Small intestine (tissue), 16 donors: ENCODE data around the gene BPIFB2. TPM values are rescaled to one million over a fixed set of nuclear protein-coding genes. Genes with fewer than 3 reads are reported as not detected.
"Not testable (repeated sequence)": the region's sequence is repeated elsewhere in the genome, so short reads cannot be mapped to it uniquely, and the experiment has no call there.

Experiments used
- DNase-seq, 2 donors: peaks; one replicate each; pipeline versions ENCODE4 v3.0.0 to v3.0.0-alpha.2; 2013
- FAIRE-seq: peaks from 2 replicates; lab custom pipeline; 2012; peaks lifted over from hg19 to GRCh38; lab: Jason Lieb, UNC
- H3K27ac ChIP-seq, 3 donors: one replicate each; pipeline ENCODE4 v1.5.1; 2013; ENCODE audit warnings: low read length in 2 of 3, mild to moderate bottlenecking in 2 of 3, control low read depth in 1 of 3, inconsistent platforms in 1 of 3, low read depth in 1 of 3, moderate library complexity in 1 of 3
- H3K27me3 ChIP-seq, 3 donors: one replicate each; pipeline ENCODE4 v1.6.1; 2013; ENCODE audit warnings: low read length in 3 of 3, inconsistent platforms in 1 of 3; ENCODE audit not compliant: control insufficient read depth in 3 of 3, insufficient read depth in 3 of 3
- H3K36me3 ChIP-seq, 3 donors: one replicate each; pipeline ENCODE4 v1.6.1; 2013; ENCODE audit warnings: low read length in 3 of 3, inconsistent platforms in 1 of 3, low read depth in 1 of 3, mild to moderate bottlenecking in 1 of 3, moderate library complexity in 1 of 3; ENCODE audit not compliant: control insufficient read depth in 3 of 3, insufficient read depth in 2 of 3
- H3K4me1 ChIP-seq, 3 donors: one replicate each; pipeline ENCODE4 v1.6.1; 2013; ENCODE audit warnings: low read length in 2 of 3, inconsistent platforms in 1 of 3, low read depth in 1 of 3, mild to moderate bottlenecking in 1 of 3, moderate library complexity in 1 of 3; ENCODE audit not compliant: control insufficient read depth in 3 of 3, insufficient read depth in 2 of 3
- H3K4me3 ChIP-seq, 3 donors: one replicate each; pipeline ENCODE4 v1.5.1; 2013; ENCODE audit warnings: low read length in 3 of 3, control low read depth in 1 of 3, inconsistent platforms in 1 of 3, low read depth in 1 of 3, mild to moderate bottlenecking in 1 of 3, moderate library complexity in 1 of 3
- H3K9me3 ChIP-seq, 2 donors: one replicate each; pipeline ENCODE4 v1.6.1; 2013; ENCODE audit warnings: low read depth in 1 of 2, low read length in 1 of 2; ENCODE audit not compliant: control insufficient read depth in 2 of 2, insufficient read depth in 1 of 2
- WGBS, 3 donors: extraction: QIAGEN DNeasy Blood & Tissue Kit; methylation state at CpG; one replicate each; pipeline ENCODE4 v1.1.7; 2013; 5-methylcytosine and 5-hydroxymethylcytosine counted together
- long read RNA-seq, 10 donors: transcript quantifications; one replicate each; lab custom pipeline, GENCODE V29; 2026
- polyA plus RNA-seq, 4 donors: library from polyadenylated mRNA; stranded (reverse) in 3 of 4; unstranded in 1 of 4; fragments of 200-250 nt in 3 of 4; fragments of 120-200 nt in 1 of 4; gene quantifications; one replicate each; pipeline versions ENCODE4 v1.2.1 to v1.2.3, GENCODE V29; 2013
- donor health status: healthy with polysubstance abuse.
- donor health status: control.
- donor health status: control.
- donor health status: Bipolar disorder and iron deficiency.
- donor health status: healthy.

BPIFB2 gene, protein sequence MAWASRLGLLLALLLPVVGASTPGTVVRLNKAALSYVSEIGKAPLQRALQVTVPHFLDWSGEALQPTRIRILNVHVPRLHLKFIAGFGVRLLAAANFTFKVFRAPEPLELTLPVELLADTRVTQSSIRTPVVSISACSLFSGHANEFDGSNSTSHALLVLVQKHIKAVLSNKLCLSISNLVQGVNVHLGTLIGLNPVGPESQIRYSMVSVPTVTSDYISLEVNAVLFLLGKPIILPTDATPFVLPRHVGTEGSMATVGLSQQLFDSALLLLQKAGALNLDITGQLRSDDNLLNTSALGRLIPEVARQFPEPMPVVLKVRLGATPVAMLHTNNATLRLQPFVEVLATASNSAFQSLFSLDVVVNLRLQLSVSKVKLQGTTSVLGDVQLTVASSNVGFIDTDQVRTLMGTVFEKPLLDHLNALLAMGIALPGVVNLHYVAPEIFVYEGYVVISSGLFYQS
- polyA plus RNA-seq: not detected
- long read RNA-seq, donor 1: 0 reads
- long read RNA-seq, donor 2: 0 reads
- long read RNA-seq, donor 3: 0 reads
- long read RNA-seq, donor 4: 0 reads
- long read RNA-seq, donor 5: 0 reads
- long read RNA-seq, donor 6: 0 reads
- long read RNA-seq, donor 7: 0 reads
- long read RNA-seq, donor 8: 0 reads
- long read RNA-seq, donor 9: 0 reads
- long read RNA-seq, donor 10: 0 reads

DNA sequence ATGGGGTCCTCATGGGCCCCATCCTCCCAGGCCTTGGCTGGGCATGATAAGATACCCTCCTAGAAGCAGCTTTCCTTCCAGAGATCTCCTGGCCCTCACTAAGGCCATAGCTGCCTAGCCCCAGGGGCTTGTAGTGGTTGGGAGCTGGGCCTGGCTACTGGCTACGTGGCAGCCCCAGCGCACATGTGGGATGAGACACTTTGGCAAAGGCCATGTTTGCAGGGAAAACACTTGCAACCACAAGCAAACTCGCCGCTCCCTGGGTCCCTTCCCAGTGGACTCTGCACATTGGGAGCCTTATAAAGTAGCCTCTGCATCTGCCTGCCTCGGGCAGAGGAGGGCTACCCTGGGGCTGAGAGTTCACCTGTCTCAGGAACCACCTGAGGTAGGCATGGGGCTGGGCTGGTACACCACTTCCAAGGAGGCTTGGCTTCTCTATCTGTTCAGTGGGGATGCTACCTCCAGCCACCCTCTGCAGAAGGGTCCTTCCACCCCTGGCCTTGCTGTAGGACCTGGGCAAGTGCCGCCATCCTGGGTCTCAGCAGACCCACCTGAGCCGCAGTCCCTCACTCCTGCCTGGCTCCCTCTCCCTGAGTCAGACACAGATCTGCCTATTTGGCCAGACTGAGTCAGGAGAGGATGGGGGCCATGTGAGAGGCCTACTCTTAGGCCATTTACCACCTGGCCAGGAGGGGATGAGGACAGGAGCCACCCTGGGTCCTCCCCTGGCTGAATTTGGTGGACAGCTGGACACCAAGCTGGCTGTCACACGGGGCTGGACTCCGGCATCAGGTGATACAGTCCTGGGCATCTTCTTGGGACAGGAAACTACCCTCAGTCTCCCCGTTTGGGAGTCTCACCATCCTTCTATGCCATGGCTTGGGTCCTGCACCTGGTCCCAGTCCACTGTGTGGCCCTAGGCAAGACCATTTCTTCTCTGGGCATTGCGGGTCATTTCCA lies at the start of gene BPIFB2:
BPIFB2 (plus strand) TSS at position 329 of the 960 bp plus-strand sequence. CDS start 871 bp downstream, outside the sequence.
- no peaks in the 10 kb centered on the region for H3K36me3 ChIP-seq
- no peak for FAIRE-seq
- H3K27ac ChIP-seq: no peak within 1 kb of the TSS
- H3K4me3 ChIP-seq: no peak within 1 kb of the TSS
- DNase-seq: no peak
- no peaks in the 10 kb centered on the region for H3K4me1 ChIP-seq
- H3K27me3 ChIP-seq: peaks cover 0 to 3% (median 0%) of the 10 kb centered on the region in 3 donors
- WGBS, 3 donors: 76 to 84% (median 79%) methylated on average over 11 of the region's 11 CpGs
- H3K9me3 ChIP-seq: peaks cover 0 to 4% of the 10 kb centered on the region in 2 donors

DNA sequence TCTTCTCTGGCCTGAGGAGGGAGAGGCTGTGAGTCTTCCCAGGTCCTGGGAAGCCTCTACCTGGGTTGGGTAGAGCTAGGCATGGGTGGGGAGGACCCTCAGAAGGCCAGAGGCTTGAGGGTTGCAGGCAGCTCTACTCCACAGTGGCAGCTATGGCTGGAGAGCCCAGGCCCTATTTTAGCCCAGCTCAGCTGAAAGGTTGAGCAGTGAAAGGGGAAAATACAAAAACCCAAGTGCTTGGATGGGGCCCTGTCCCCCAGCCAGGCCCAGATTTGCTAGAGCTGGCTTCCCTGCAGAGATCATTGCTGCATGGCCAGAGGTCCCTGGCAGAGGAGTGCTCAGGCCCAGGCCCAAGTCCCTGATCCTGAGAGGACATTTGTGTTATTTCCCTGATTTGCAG lies 48.9 kb upstream of the BPIFB2 start:
- peaks cover 0 to 10% of the 10 kb centered on the region in 2 donors for H3K9me3 ChIP-seq
- DNase-seq: no peak
- no peak for FAIRE-seq
- no peak overlapping the region for H3K27ac ChIP-seq
- no peak overlapping the region for H3K4me3 ChIP-seq
- no peaks in the 10 kb centered on the region for H3K36me3 ChIP-seq
- H3K27me3 ChIP-seq: peaks cover 0 to 3% (median 2%) of the 10 kb centered on the region in 3 donors
- no peaks in the 10 kb centered on the region for H3K4me1 ChIP-seq

DNA sequence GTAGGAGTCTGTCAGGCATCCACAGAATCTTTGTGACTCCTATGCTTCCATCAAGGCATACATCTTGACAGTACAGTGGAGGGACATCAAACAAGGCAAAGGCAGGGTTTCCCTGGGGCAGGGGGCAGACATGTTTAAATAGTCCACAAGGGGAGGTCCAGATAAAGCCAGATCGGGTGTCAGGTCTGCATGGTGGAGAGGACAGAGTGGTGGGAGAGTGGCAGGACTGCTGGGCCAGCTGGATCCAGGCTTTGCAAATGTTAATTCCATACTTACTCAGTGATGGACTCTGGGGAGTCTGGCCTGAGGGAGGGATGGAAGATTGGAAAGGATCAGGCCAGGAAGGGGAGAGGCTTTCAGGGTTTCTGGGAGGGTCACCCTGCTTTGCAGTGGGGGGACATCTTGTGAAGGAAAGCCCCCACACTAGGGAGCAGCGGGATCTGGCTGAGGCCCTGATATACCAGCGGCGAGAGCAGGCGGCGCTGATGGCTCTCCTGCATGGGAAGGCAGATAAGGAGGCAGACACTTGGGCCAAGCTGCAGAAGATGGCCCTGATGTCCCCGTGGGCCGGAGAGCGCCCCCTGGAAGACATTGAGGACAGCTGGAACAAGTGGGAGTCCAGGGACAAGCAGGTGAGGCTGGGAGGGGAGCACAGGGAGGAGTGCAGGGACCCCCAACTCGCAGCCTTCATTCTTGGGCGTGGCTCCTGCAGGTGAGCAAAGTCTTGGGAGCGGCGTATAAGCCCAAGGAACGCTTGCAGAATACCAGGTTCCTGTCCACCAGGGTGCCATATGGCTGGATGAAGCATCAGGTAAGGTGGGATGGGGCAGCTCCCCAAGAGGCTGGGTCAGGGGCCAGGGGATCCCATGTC lies 47.9 kb upstream of the BPIFB2 start:
- Histone ChIP-seq H3K36me3 (no peaks in the 10 kb centered on the region), H3K4me1 (no peaks in the 10 kb centered on the region), H3K4me3 (no peak overlapping the region), H3K9me3 (peaks cover 0 to 10% of the 10 kb centered on the region in 2 donors), H3K27ac (no peak overlapping the region), H3K27me3 (peaks cover 0 to 3% (median 2%) of the 10 kb centered on the region in 3 donors)
- DNase-seq (no peak), FAIRE-seq (no peak)
- WGBS, 3 donors: 74 to 84% (median 80%) methylated on average over 14 of the region's 14 CpGs

DNA sequence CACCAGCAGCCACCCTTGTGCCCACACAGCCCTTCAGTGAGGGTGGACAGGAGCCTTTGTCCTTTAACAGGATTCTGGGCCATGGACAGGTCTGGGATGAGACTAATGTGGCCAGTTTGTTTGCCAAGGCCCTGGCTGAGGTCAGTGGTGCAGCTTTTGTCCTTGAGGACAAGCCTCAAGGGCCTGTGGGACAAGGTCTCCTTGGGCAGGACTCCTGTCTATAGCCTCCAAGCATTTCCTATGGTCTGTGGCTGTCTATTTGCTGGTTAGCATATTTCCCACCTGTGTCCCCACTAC lies 47.3 kb upstream of the BPIFB2 start:
- DNase-seq: no peak
- Histone ChIP-seq H3K9me3 (peaks cover 0 to 7% of the 10 kb centered on the region in 2 donors), H3K4me3 (no peak overlapping the region), H3K4me1 (no peaks in the 10 kb centered on the region), H3K27me3 (peaks cover 0 to 3% (median under 1%) of the 10 kb centered on the region in 3 donors), H3K27ac (no peak overlapping the region), H3K36me3 (no peaks in the 10 kb centered on the region)
- FAIRE-seq: no peak

DNA sequence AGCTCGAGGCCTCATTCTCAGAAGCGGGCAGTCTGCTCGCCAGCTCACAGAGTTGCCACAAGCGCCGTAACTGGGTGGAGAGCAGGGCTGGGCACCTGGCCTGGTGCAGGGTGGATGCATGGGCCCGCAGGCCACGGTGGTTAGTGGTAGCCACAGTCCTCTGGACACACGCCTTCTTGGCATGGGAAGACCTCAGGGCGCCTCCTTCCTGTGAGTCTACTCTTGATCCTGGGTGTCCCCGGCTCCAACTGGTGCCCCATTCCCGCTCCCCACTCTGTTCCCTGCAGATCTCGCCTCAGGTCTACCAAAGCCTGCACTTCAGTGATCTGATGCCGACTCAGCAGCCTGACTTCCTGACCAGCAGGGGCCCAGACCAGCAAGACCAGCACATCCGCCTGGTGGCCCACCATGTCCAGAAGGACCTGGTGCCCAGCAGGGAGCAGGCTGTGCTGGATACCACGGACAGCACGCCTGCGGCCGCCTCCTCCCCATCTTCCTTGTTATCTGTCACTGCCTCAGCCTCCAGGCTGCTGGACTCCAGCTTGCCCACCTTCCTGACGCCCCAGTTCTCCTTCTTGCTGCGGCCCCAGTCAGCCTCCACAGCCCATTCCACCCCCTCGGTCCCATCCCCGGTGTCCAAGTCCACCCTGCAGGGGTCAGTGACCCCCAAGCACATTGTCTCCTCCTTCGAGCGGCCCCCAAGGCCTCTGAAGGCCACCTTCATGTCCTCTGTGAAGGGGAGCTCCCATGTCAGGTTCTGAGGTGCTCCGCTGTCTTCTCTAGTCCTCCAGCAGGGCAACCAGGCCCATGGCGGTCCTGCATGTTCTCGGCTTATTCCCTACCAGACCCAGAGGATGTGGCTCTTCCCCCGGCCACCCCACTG lies 46.4 kb upstream of the BPIFB2 start:
- DNase-seq (no peak), FAIRE-seq (no peak)
- Histone ChIP-seq H3K4me1 (no peaks in the 10 kb centered on the region), H3K9me3 (peaks cover 0 to 4% of the 10 kb centered on the region in 2 donors), H3K36me3 (no peaks in the 10 kb centered on the region), H3K27ac (no peak overlapping the region), H3K4me3 (no peak overlapping the region), H3K27me3 (peaks cover 0 to 3% (median 0%) of the 10 kb centered on the region in 3 donors)
- 79 to 87% (median 82%) methylated on average over 26 to 28 of the region's 28 CpGs for WGBS, 3 donors

DNA sequence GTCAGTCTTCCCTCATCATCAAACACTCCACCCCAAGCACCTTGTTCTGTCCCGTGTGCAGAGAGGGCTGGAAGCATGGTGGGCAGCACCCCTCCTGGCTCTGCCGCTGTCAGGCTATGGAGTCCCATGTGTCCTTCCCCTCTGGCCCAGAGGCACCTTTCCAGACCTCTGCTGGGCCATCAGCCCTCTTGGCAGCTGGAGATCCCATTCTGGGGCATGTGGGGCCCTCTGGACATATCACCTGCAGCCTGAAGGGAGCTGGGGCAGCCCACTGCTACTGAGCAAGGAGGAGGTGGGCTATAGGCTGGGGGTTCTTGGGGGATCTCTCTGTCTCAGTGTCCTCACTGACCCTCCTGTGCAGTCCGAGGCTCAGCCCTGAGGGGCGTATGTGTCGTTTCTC lies 45.5 kb upstream of the BPIFB2 start:
- WGBS, 3 donors: 81 to 88% (median 82%) methylated on average over 5 of the region's 5 CpGs
- peaks cover 0 to 3% (median 0%) of the 10 kb centered on the region in 3 donors for H3K27me3 ChIP-seq
- peaks cover 0 to 4% of the 10 kb centered on the region in 2 donors for H3K9me3 ChIP-seq
- H3K4me1 ChIP-seq: no peaks in the 10 kb centered on the region
- DNase-seq (no peak), FAIRE-seq (no peak)
- H3K36me3 ChIP-seq: no peaks in the 10 kb centered on the region
- no peak overlapping the region for H3K27ac ChIP-seq
- no peak overlapping the region for H3K4me3 ChIP-seq

DNA sequence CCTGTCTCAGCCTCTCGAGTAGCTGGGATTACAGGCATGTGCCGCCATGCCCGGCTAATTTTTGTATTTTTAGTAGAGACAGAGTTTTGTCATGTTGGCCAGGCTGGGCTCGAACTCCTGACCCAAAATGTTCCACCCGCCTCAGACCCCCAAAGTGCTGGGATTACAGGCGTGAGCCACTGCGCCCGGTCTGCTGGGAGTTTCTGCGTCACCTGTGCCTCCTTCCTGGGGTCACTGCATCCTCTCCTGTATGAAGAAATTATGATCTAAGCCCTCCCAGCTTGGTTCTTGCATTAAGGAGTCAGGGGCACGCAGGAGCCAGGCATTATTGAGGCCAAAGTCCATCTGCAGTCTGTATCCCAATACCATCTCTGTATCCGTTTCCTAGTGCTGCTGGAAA lies 44.9 kb upstream of the BPIFB2 start:
- not testable (repeated sequence) for H3K27me3 ChIP-seq, H3K4me3 ChIP-seq, H3K36me3 ChIP-seq, H3K4me1 ChIP-seq, H3K27ac ChIP-seq, FAIRE-seq, H3K9me3 ChIP-seq, DNase-seq
- WGBS, 3 donors: 64 to 83% (median 71%) methylated on average over 11 of the region's 11 CpGs
